Subcutaneous adipose tissue (tissue), 4 donors: ENCODE results near the gene PDSS1. TPM values are rescaled to one million over a fixed set of nuclear protein-coding genes. Genes with fewer than 3 reads are reported as not detected.

Experiments
- CTCF ChIP-seq: fragments of 450-650 bp; IDR thresholded peaks from one replicate; pipeline ENCODE4 v1.5.1; 2016; ENCODE audit warnings: low read depth, mild to moderate bottlenecking, control low read depth, antibody characterized with exemption, moderate library complexity
- total RNA-seq, 4 donors: library from RNA; depleted of rRNA; stranded (reverse); fragments of >200 nt; gene quantifications; one replicate each; pipeline ENCODE4 v1.1.0, GENCODE V29; 2016

The PDSS1 gene
- total RNA-seq, 4 donors from 2014 or later = 2.8 to 7.0 (median 4.3) TPM

DNA sequence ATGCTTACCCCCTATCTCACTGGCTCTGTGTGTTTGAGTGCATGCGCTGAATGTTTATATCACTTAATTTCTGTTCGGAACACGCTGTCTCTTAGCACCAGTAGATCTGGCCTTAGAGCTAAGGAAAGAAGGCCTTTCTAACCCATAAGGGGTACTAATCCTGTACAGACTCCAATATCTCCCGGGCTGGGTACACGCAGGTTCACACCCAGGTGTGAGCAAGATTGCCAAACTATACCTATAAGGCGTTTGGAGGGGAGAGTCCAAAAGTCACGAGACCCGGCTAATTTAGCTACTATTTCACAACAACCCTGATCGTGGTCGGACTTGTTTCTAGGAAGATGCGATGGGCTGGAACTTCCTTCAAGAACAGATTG is 727 bp upstream of the PDSS1 start:
- TF ChIP-seq CTCF = no peak

DNA sequence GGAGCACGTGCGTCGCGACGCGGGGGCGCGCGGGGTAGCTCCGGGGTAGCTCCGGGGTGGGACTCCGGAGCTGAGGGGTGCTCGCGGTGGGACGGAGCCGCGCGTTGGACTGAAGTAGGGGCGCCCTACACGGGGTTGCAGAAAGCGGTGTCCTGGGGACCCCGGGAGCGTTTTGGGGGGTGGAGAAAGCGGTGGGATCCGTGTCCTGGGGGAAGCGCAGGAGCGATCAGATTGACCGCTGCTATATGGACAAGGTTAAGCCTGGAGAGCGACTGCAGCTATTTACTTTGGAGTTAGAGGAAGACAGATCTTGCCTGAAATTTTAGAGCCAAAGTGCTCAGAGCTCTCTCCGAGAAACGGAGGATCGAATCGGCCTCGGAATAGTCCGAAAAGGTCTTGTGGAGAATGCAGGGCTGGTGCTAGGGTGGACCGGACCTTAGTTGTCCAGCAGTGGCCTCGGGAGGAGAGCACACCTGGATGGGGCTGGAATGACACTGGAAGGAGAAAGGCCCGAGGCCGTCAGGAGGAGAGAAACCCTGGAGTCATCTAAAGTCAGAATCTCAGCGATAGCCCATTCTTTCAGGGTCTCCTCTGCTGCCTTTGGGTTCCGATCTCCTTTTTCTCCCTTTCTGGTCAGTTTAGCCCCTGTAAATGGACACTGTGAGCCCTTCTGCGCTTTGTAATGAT is 564 bp downstream of the PDSS1 start:
- no peak for TF ChIP-seq CTCF

DNA sequence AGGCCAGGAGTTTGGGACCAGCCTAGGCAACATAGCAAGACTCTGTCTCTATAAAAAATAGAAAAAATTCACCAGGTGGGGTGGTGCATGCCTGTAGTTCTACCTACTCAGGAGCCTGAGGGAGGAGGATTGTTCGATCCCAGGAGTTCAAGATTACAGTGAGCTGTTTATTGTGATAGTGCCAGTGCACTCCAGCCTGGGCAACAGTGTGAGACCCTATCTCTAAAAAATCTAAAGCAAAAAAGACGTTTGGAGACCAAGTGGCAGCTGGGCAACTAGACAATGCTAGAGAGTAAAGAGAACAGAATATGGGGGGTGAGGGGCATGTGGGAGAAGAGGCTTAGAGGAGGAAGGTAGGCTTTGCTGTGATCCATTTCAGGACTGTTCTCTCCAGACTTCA is 1.4 kb downstream of the PDSS1 start:
- TF ChIP-seq CTCF = no peak

- TF ChIP-seq CTCF = no peak
Observed at GRCh38 chr10:26699631-26700030, 2.1 kb downstream of the PDSS1 start.

- no peak for TF ChIP-seq CTCF
Observed at GRCh38 chr10:26700884-26701630, 3.6 kb downstream of the PDSS1 start.

DNA sequence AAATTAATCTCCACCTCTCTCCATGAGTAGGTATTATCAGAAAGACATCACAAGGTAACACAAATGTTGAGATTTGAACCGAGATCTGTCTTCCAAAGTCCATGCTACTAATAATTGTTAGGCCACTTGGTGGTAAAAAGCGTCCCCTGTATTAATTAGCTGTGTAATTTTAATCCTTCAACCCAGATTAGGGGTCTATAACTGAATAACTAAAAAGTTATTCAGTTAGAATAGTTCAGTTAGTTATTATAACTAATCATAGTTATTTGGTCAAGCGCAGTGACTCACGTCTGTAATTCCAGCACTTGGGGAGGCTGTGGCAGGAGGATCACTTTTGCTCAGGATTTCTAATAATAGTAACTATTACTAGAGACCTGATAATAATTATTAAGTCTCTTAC is 5.6 kb downstream of the PDSS1 start:
- no peak for TF ChIP-seq CTCF

GRCh38 chr10:26703974-26704373 is 6.5 kb downstream of the PDSS1 start:
- TF ChIP-seq CTCF = no peak
